SK-N-SH treated with all-trans-retinoic acid at 6 μM for 48 hours (cell line): ENCODE measurements around the gene PCSK5.

Experiments used
- ATAC-seq: fragments of 200-7000 bp; cut with Tn5 transposase; 3 replicates; pipeline ENCODE4 v1.9.1; 2020; ENCODE audit warnings: mild to moderate bottlenecking, moderate library complexity
- ARNTL ChIP-seq: fragments of 450-650 bp; formaldehyde crosslinking; IDR thresholded peaks from 2 replicates; pipeline ENCODE4 v1.5.0; 2020; ENCODE audit warnings: low read depth, mild to moderate bottlenecking, moderate library complexity, borderline replicate concordance
- BACH2 ChIP-seq: fragments of 250-450 bp; sonication (Bioruptor Pico); IDR thresholded peaks from 2 replicates; pipeline ENCODE4 v1.9.0; 2021; ENCODE audit warnings: mild to moderate bottlenecking, borderline replicate concordance
- CSDC2 ChIP-seq: fragments of 250-450 bp; sonication (Bioruptor Pico); IDR thresholded peaks from 2 replicates; pipeline ENCODE4 v1.5.0; 2020; ENCODE audit warnings: mild to moderate bottlenecking, moderate library complexity
- ESRRG ChIP-seq: fragments of 250-450 bp; sonication (Bioruptor Pico); IDR thresholded peaks from 2 replicates; pipeline ENCODE4 v1.6.1; 2021; ENCODE audit warnings: mild to moderate bottlenecking
- GLIS3 ChIP-seq: fragments of 250-450 bp; sonication (Bioruptor Pico); IDR thresholded peaks from 2 replicates; pipeline ENCODE4 v1.5.0; 2020; ENCODE audit warnings: mild to moderate bottlenecking, moderate library complexity
- ISL1 ChIP-seq: fragments of 250-450 bp; sonication (Bioruptor Pico); IDR thresholded peaks from 2 replicates; pipeline ENCODE4 v2.1.2; 2022; ENCODE audit warnings: mild to moderate bottlenecking, moderate library complexity
- OSR1 ChIP-seq: fragments of 250-450 bp; sonication (Bioruptor Pico); IDR thresholded peaks from 2 replicates; pipeline ENCODE4 v1.8.0; 2022; ENCODE audit warnings: moderate library complexity, mild to moderate bottlenecking, inconsistent platforms
- RARB ChIP-seq: fragments of 250-450 bp; sonication (Bioruptor Pico); IDR thresholded peaks from 2 replicates; pipeline ENCODE4 v1.8.0; 2021; ENCODE audit warnings: mild to moderate bottlenecking, moderate library complexity
- SNAI2 ChIP-seq: fragments of 250-450 bp; sonication (Bioruptor Pico); IDR thresholded peaks from 2 replicates; pipeline ENCODE4 v1.5.0; 2020; ENCODE audit warnings: mild to moderate bottlenecking, moderate library complexity
- TCF4 ChIP-seq: fragments of 250-450 bp; sonication (Bioruptor Pico); IDR thresholded peaks from 2 replicates; pipeline ENCODE4 v1.8.0; 2021; ENCODE audit warnings: mild to moderate bottlenecking, moderate library complexity, borderline replicate concordance
- TOX ChIP-seq: fragments of 250-450 bp; sonication (Bioruptor Pico); IDR thresholded peaks from 2 replicates; pipeline ENCODE4 v1.8.0; 2021; ENCODE audit warnings: mild to moderate bottlenecking, moderate library complexity, borderline replicate concordance
- ZC3H10 ChIP-seq: fragments of 250-450 bp; sonication (Bioruptor Pico); IDR thresholded peaks from 2 replicates; pipeline ENCODE4 v1.5.1; 2021; ENCODE audit warnings: mild to moderate bottlenecking, moderate library complexity
- ZFP3 ChIP-seq: fragments of 250-450 bp; sonication (Bioruptor Pico); IDR thresholded peaks from 2 replicates; pipeline ENCODE4 v1.5.0; 2020; ENCODE audit warnings: mild to moderate bottlenecking, moderate library complexity
- ZFP30 ChIP-seq: fragments of 450-650 bp; formaldehyde crosslinking; IDR thresholded peaks from 2 replicates; pipeline ENCODE4 v1.5.0; 2022; ENCODE audit warnings: mild to moderate bottlenecking, moderate library complexity
- ZNF565 ChIP-seq: fragments of 450-650 bp; formaldehyde crosslinking; conservative IDR thresholded peaks from 2 replicates; pipeline ENCODE4 v1.5.0; 2020; ENCODE audit warnings: low read depth, mild to moderate bottlenecking, moderate library complexity
- ZNF70 ChIP-seq: fragments of 450-650 bp; formaldehyde crosslinking; IDR thresholded peaks from 2 replicates; pipeline ENCODE4 v1.5.0; 2020; ENCODE audit warnings: mild to moderate bottlenecking, moderate library complexity
- ZNF8 ChIP-seq: fragments of 450-650 bp; formaldehyde crosslinking; IDR thresholded peaks from 2 replicates; pipeline ENCODE4 v1.5.0; 2020; ENCODE audit warnings: mild to moderate bottlenecking, moderate library complexity
- TF ChIP-seq, protein P1 (sequence below): fragments of 250-450 bp; sonication (Bioruptor Pico); IDR thresholded peaks from 2 replicates; pipeline ENCODE4 v1.5.1; 2020; ENCODE audit warnings: low read depth, mild to moderate bottlenecking, moderate library complexity
- TF ChIP-seq, protein P2 (sequence below): fragments of 250-450 bp; sonication (Bioruptor Pico); IDR thresholded peaks from 2 replicates; pipeline ENCODE4 v1.8.0; 2021; ENCODE audit warnings: low read depth, mild to moderate bottlenecking, moderate library complexity, borderline replicate concordance
- TF ChIP-seq, protein P3 (sequence below): fragments of 250-450 bp; sonication (Bioruptor Pico); IDR thresholded peaks from 2 replicates; pipeline ENCODE4 v1.8.0; 2020; ENCODE audit warnings: mild to moderate bottlenecking, moderate library complexity, borderline replicate concordance

The PCSK5 gene

DNA sequence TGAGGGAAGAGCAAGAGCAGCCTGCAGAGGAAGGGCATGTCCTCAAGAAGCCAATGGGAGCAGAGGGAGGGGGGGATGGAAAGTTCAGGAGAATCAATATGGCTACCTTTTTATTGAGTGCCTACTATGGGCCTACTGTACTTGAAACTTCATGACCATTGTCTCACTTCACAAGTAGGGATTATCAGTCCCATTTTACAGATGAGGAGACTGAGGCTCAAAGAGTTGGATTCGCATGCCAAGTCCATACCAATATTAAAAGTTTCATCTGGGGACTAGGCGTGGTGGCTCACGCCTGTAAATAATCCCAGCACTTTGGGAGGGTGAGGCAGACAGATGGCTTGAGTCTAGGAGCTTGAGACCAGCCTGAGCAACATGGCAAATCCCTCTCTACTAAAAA, 463.7 kb downstream of the PCSK5 start:
- no peak for ATAC-seq
- TF ChIP-seq ISL1 (CRISPR knock-in tag) (no peak), ZC3H10 (no peak), OSR1 (CRISPR knock-in tag) (no peak), GLIS3 (CRISPR knock-in tag) (no peak), ESRRG (CRISPR knock-in tag) (no peak), CSDC2 (CRISPR knock-in tag) (no peak), ZNF70 (CRISPR knock-in tag) (no peak), TOX (no peak), ZNF8 (CRISPR knock-in tag) (no peak), SNAI2 (CRISPR knock-in tag) (no peak), TCF4 (CRISPR knock-in tag) (no peak), ZFP30 (CRISPR knock-in tag) (no peak)
- TF ChIP-seq, protein P1, sequence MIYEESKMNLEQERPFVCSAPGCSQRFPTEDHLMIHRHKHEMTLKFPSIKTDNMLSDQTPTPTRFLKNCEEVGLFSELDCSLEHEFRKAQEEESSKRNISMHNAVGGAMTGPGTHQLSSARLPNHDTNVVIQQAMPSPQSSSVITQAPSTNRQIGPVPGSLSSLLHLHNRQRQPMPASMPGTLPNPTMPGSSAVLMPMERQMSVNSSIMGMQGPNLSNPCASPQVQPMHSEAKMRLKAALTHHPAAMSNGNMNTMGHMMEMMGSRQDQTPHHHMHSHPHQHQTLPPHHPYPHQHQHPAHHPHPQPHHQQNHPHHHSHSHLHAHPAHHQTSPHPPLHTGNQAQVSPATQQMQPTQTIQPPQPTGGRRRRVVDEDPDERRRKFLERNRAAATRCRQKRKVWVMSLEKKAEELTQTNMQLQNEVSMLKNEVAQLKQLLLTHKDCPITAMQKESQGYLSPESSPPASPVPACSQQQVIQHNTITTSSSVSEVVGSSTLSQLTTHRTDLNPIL (CRISPR knock-in tag): no peak

DNA sequence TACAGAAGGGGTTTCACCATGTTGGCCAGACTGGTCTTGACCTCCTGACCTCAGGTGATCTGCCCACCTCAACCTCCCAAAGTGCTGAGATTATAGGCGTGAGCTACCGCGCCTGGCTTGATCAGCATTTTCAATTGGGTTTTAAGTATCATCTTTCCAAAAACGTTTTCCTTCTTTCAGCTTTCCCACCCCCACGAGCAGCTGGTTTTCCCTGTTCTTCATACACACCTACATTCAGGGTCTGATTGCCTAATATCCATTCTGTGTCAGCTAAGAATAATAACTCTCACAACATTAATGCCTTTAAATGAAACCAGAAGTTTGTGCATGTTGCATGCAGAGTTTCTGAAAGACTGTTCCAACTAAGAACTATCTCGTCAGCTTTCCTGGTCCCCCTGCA, 465.4 kb downstream of the PCSK5 start:
- no peak for TF ChIP-seq ESRRG (CRISPR knock-in tag)
- no peak for TF ChIP-seq ZNF565
- TF ChIP-seq ZC3H10: no peak
- no peak for TF ChIP-seq OSR1 (CRISPR knock-in tag)
- no peak for TF ChIP-seq GLIS3 (CRISPR knock-in tag)
- TF ChIP-seq ARNTL (CRISPR knock-in tag): no peak
- TF ChIP-seq SNAI2 (CRISPR knock-in tag): no peak
- no peak for TF ChIP-seq CSDC2 (CRISPR knock-in tag)
- TF ChIP-seq ZFP3 (CRISPR knock-in tag): no peak
- no peak for TF ChIP-seq ZNF8 (CRISPR knock-in tag)
- TF ChIP-seq RARB (CRISPR knock-in tag): no peak
- ATAC-seq: no peak

DNA sequence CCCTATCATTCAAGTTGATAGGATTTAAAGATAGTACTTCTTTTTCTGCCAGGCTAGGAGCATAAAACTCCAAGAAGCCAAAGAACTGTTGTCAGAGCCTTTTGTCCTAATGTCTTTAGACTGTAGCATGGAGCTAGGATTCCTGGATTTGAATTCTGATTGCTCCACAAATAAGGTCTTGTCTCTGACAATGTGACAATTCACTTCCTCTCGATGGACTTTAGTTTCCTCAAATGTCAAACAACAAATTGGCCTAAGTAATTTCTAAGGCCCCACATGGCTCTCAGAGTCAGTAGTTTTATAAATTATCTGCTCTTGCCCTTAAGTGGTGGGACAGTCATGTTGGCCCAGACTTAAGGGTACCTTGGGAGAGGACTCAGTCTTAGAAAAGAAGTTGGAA, 467.1 kb downstream of the PCSK5 start:
- no peak for ATAC-seq
- TF ChIP-seq TCF4 (CRISPR knock-in tag): no peak
- TF ChIP-seq CSDC2 (CRISPR knock-in tag): no peak
- TF ChIP-seq, protein P2, sequence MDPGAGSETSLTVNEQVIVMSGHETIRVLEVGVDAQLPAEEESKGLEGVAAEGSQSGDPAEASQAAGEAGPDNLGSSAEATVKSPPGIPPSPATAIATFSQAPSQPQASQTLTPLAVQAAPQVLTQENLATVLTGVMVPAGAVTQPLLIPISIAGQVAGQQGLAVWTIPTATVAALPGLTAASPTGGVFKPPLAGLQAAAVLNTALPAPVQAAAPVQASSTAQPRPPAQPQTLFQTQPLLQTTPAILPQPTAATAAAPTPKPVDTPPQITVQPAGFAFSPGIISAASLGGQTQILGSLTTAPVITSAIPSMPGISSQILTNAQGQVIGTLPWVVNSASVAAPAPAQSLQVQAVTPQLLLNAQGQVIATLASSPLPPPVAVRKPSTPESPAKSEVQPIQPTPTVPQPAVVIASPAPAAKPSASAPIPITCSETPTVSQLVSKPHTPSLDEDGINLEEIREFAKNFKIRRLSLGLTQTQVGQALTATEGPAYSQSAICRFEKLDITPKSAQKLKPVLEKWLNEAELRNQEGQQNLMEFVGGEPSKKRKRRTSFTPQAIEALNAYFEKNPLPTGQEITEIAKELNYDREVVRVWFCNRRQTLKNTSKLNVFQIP (CRISPR knock-in tag): no peak
- TF ChIP-seq ZC3H10: no peak
- TF ChIP-seq ARNTL (CRISPR knock-in tag): no peak
- TF ChIP-seq ZNF565: no peak
- no peak for TF ChIP-seq ISL1 (CRISPR knock-in tag)
- TF ChIP-seq, protein P1 (CRISPR knock-in tag): no peak
- no peak for TF ChIP-seq BACH2 (CRISPR knock-in tag)
- no peak for TF ChIP-seq ESRRG (CRISPR knock-in tag)
- TF ChIP-seq OSR1 (CRISPR knock-in tag): no peak

DNA sequence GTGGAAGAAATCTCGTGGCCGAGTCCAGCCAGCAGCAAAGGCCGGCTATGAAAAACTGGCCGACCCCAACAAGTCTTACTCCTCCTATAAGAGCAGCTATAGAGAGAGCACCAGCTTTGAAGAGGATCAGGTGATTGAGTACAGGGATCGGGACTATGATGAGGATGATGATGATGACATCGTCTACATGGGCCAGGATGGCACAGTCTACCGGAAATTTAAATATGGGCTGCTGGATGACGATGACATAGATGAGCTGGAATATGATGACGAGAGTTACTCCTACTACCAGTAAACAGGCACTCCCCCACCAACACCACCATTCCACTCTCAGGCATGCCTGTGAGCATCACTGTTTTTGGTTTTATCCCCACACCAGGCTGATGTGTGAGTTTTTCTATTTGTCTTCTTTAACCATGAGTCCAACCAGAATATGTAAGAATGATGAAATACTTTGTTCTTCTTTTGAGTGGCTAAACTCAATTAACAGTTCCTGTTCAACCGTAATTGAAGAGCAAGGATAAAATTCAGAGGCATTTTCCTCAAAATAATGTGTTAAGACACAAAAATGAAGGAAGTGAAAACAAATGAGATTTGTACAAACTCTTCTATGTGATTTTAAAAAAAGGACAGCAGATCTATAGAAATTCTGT, 468.3 kb downstream of the PCSK5 start:
- no peak for ATAC-seq

More for the DNA sequence above, 468.3 kb downstream of the PCSK5 start:
- TF ChIP-seq SNAI2 (CRISPR knock-in tag) (no peak), ZNF8 (CRISPR knock-in tag) (no peak), ZC3H10 (no peak), ISL1 (CRISPR knock-in tag) (no peak)
- TF ChIP-seq, protein P3, sequence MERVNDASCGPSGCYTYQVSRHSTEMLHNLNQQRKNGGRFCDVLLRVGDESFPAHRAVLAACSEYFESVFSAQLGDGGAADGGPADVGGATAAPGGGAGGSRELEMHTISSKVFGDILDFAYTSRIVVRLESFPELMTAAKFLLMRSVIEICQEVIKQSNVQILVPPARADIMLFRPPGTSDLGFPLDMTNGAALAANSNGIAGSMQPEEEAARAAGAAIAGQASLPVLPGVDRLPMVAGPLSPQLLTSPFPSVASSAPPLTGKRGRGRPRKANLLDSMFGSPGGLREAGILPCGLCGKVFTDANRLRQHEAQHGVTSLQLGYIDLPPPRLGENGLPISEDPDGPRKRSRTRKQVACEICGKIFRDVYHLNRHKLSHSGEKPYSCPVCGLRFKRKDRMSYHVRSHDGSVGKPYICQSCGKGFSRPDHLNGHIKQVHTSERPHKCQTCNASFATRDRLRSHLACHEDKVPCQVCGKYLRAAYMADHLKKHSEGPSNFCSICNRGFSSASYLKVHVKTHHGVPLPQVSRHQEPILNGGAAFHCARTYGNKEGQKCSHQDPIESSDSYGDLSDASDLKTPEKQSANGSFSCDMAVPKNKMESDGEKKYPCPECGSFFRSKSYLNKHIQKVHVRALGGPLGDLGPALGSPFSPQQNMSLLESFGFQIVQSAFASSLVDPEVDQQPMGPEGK (CRISPR knock-in tag): no peak
